ENCODE data around the gene KCNJ8.
"Not testable (repeated sequence)": the region's sequence is repeated elsewhere in the genome, so short reads cannot be mapped to it uniquely, and the experiment has no call there.

Gene KCNJ8

GRCh38 chr12:21774358-21775132, at the start of gene KCNJ8:
Gene KCNJ8 (minus strand): TSS chr12:21774706. CDS start chr12:21773616, 1,090 bp downstream.
- peak; percentile 43 for DNase-seq

- no peak for DNase-seq
Observed at GRCh38 chr12:21823581-21823980, 49.1 kb upstream of the KCNJ8 start.

- no peak for DNase-seq
Observed at GRCh38 chr12:21819678-21820077, 45.2 kb upstream of the KCNJ8 start.

GRCh38 chr12:21819236-21819635, 44.7 kb upstream of the KCNJ8 start:
- DNase-seq = no peak

GRCh38 chr12:21818627-21819026, 44.1 kb upstream of the KCNJ8 start:
- DNase-seq = no peak

GRCh38 chr12:21815306-21816062, 41.0 kb upstream of the KCNJ8 start:
- no peak for DNase-seq

- DNase-seq = no peak
Observed at GRCh38 chr12:21814814-21815213, 40.3 kb upstream of the KCNJ8 start.

GRCh38 chr12:21814327-21814726, 39.8 kb upstream of the KCNJ8 start:
- DNase-seq = no peak

GRCh38 chr12:21813751-21814150, 39.2 kb upstream of the KCNJ8 start:
- DNase-seq = no peak

- no peak for DNase-seq
Observed at GRCh38 chr12:21813125-21813524, 38.6 kb upstream of the KCNJ8 start.

- DNase-seq = not testable (repeated sequence)
Observed at GRCh38 chr12:21812340-21812739, 37.8 kb upstream of the KCNJ8 start.

GRCh38 chr12:21809100-21809499, 34.6 kb upstream of the KCNJ8 start:
- no peak for DNase-seq

GRCh38 chr12:21806255-21806654, 31.7 kb upstream of the KCNJ8 start:
- DNase-seq = no peak

- DNase-seq = no peak
Observed at GRCh38 chr12:21801522-21802288, 27.2 kb upstream of the KCNJ8 start.

GRCh38 chr12:21800011-21800410, 25.5 kb upstream of the KCNJ8 start:
- no peak for DNase-seq

- no peak for DNase-seq
Observed at GRCh38 chr12:21797539-21797938, 23.0 kb upstream of the KCNJ8 start.

- no peak for DNase-seq
Observed at GRCh38 chr12:21795648-21796328, 21.3 kb upstream of the KCNJ8 start.

GRCh38 chr12:21794807-21795595, 20.5 kb upstream of the KCNJ8 start:
- DNase-seq = not testable (repeated sequence)

- not testable (repeated sequence) for DNase-seq
Observed at GRCh38 chr12:21789687-21790086, 15.2 kb upstream of the KCNJ8 start.

- no peak for DNase-seq
Observed at GRCh38 chr12:21788089-21788983, 13.8 kb upstream of the KCNJ8 start.

- no peak for DNase-seq
Observed at GRCh38 chr12:21786041-21786531, 11.6 kb upstream of the KCNJ8 start.
